GM21423 (cell line): ENCODE data around the gene MTM1.

Source experiments
- ATAC-seq: cut with Tn5 transposase; IDR thresholded peaks from one replicate; pipeline ENCODE4 v1.9.1; 2021; ENCODE audit warnings: mild to moderate bottlenecking, moderate library complexity; ENCODE audit not compliant: unreplicated experiment

Gene MTM1

GRCh38 chrX:150701377-150701776 lies 133.0 kb downstream of the MTM1 start:
- ATAC-seq = no peak

GRCh38 chrX:150702966-150703694 lies 134.7 kb downstream of the MTM1 start:
- no peak for ATAC-seq

- no peak for ATAC-seq
These were observed 135.2 kb downstream of the MTM1 start for GRCh38 chrX:150703695-150703974.

GRCh38 chrX:150704030-150704613 lies 135.7 kb downstream of the MTM1 start:
- ATAC-seq = no peak

GRCh38 chrX:150712619-150713018 lies 144.2 kb downstream of the MTM1 start:
- ATAC-seq = no peak

GRCh38 chrX:150715184-150715583 lies 146.8 kb downstream of the MTM1 start:
- ATAC-seq = no peak

- ATAC-seq = no peak
These were observed 151.2 kb downstream of the MTM1 start for GRCh38 chrX:150719621-150720020.
